Heart right ventricle (tissue), 16 donors: ENCODE measurements around the gene ERFL. TPM values are rescaled to one million over a fixed set of nuclear protein-coding genes. Genes with fewer than 3 reads are reported as not detected.

ENCODE experiments used
- ATAC-seq, 8 donors: fragments of 200-7000 bp; cut with Tn5 transposase; one replicate each; pipeline ENCODE4 v1.9.1; 2020; ENCODE audit warnings: mild to moderate bottlenecking in 8 of 8, moderate library complexity in 8 of 8, moderate number of reproducible peaks in 1 of 8
- DNase-seq, 2 donors: peaks; one replicate each; pipeline ENCODE4 v3.0.0-alpha.2; 2020
- H3K27ac ChIP-seq, 10 donors: fragments of 200-600 bp; sonication (generic) in 2 of 10; one replicate each; pipeline versions ENCODE4 v1.5.0 to v1.8.0; 2020 to 2022; ENCODE audit warnings: mild to moderate bottlenecking in 3 of 10
- H3K27me3 ChIP-seq, 7 donors: fragments of 200-600 bp; one replicate each; pipeline ENCODE4 v1.8.0; 2021 to 2022; ENCODE audit warnings: mild to moderate bottlenecking in 2 of 7
- H3K36me3 ChIP-seq, 9 donors: fragments of 200-600 bp; sonication (generic) in 1 of 9; one replicate each; pipeline versions ENCODE4 v1.5.0 to v1.8.0; 2020 to 2022; ENCODE audit warnings: mild to moderate bottlenecking in 2 of 9
- H3K4me1 ChIP-seq, 9 donors: fragments of 200-600 bp; sonication (generic) in 1 of 9; one replicate each; pipeline versions ENCODE4 v1.5.0 to v1.8.0; 2020 to 2022; ENCODE audit warnings: mild to moderate bottlenecking in 4 of 9
- H3K4me3 ChIP-seq, 10 donors: fragments of 200-600 bp; sonication (generic) in 2 of 10; one replicate each; pipeline versions ENCODE4 v1.5.0 to v1.8.0; 2020 to 2022; ENCODE audit warnings: mild to moderate bottlenecking in 7 of 10, moderate library complexity in 2 of 10
- H3K9me3 ChIP-seq, 11 donors: fragments of 200-600 bp in 10 of 11; sonication (generic) in 2 of 11; one replicate each; pipeline versions ENCODE4 v1.5.0 to v1.8.0; 2013 to 2022; ENCODE audit warnings: mild to moderate bottlenecking in 2 of 11, control low read depth in 1 of 11, moderate library complexity in 1 of 11
- WGBS, 2 donors: extraction: QIAGEN DNeasy Blood & Tissue Kit; methylation state at CpG; one replicate each; pipeline ENCODE4 v1.1.7; 2013; ENCODE audit warnings: inconsistent platforms in 1 of 2; 5-methylcytosine and 5-hydroxymethylcytosine counted together
- intact Hi-C, 10 donors: fragments of 100-400 bp; cut with DNase I; formaldehyde crosslinking; loops; one replicate each; pipeline versions ENCODE4 v1.11.1 to v1.14.2; 2022
- polyA plus RNA-seq, 2 donors: library from polyadenylated mRNA; stranded (reverse); fragments of 200-250 nt; gene quantifications; one replicate each; pipeline ENCODE4 v1.2.3, GENCODE V29; 2013
- total RNA-seq, 10 donors: library from RNA; stranded (reverse); fragmentation: NEBNext Ultra II Directional in 3 of 10; extraction: Animal tissue kit (Norgen Biotek cat#: 25700) in 3 of 10; gene quantifications; one replicate each; pipeline versions ENCODE4 v1.2.1 to v1.2.4, GENCODE V29; 2021 to 2023
- TF ChIP-seq, protein P1 (sequence below), 9 donors: fragments of 200-600 bp; sonication (generic) in 2 of 9; IDR thresholded peaks; one replicate each; pipeline versions ENCODE4 v1.5.0 to v1.8.0; 2021 to 2022; ENCODE audit warnings: antibody characterized with exemption in 9 of 9, mild to moderate bottlenecking in 5 of 9, moderate library complexity in 1 of 9
- donor health status: Arrhythmogenic right ventricular cardiomyopathy.
- donor health status: ischemic (EF 13 %, LVEDD 7.1; RV severe dilation, severe dysfunction).
- donor health status: healthy with polysubstance abuse.
- donor health status: DM: no; HTN: yes; CAD: no.
- donor health status: DM: no; HTN: no; CAD: no.
- donor health status: ischemic (EF 25% LVEDD 6.9; RV normal size, moderate dysfunction).
- donor health status: ischemic (EF 25% LVEDD 5.7; RV mildly dilated, moderate dysfunction).
- donor health status: healthy.
- donor health status: DM: yes; HTN: yes; CAD: no.
- donor health status: Ischemic cardiomyopathy.
- donor health status: ischemic (EF 35%, LVEDD 5.7; RV mildly dilated, moderate dysfunction).
- donor health status: nonischemic (EF 11% LVEDD 7.7; RV severe dilation, severe dysfunction).
- donor health status: DM: yes; HTN: yes; CAD: no.
- donor health status: PGD.
- donor health status: ischemic (EF 29% LVEDD 5.4; RV normal size, mild dysfunction).
- donor health status: nonischemic (EF 23%, LVEDD 6.1; RV moderate dilation, normal function).

The ERFL gene
- total and polyA plus RNA-seq, 12 donors = 0.04 to 0.22 (median 0.13) TPM; not detected in 7

DNA sequence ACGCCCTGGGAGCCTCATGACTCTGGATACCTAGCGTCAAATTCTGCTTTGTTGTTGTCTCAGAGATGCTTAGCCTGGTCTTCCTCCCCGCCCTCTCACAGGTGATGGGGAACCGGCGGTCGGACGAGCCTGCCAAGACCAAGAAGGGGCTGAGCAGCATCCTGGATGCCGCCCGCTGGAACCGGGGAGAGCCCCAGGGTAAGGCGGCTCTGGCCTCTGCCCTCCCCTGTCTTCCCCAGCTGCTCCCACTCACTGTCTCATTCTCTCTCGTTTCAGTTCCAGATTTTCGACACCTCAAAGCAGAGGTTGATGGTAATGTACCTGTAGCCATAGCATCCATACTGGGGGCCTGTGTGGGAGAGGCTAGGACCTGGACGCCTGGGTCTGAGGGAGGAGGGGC, 33.9 kb downstream of the ERFL start:
- Histone ChIP-seq H3K27ac (no peak overlapping the region), H3K4me1 (peaks cover 0 to 8% (median 0%) of the 10 kb centered on the region in 9 donors), H3K27me3 (no peaks in the 10 kb centered on the region), H3K4me3 (no peak overlapping the region), H3K36me3 (peaks cover 0 to 84% (median 48%) of the 10 kb centered on the region in 9 donors), H3K9me3 (no peaks in the 10 kb centered on the region)
- intact Hi-C loops = no loop called here
- ATAC-seq (no peak), DNase-seq (no peak)
- WGBS, 2 donors = 82 to 83% methylated on average over 14 of the region's 14 CpGs
- TF ChIP-seq, protein P1, sequence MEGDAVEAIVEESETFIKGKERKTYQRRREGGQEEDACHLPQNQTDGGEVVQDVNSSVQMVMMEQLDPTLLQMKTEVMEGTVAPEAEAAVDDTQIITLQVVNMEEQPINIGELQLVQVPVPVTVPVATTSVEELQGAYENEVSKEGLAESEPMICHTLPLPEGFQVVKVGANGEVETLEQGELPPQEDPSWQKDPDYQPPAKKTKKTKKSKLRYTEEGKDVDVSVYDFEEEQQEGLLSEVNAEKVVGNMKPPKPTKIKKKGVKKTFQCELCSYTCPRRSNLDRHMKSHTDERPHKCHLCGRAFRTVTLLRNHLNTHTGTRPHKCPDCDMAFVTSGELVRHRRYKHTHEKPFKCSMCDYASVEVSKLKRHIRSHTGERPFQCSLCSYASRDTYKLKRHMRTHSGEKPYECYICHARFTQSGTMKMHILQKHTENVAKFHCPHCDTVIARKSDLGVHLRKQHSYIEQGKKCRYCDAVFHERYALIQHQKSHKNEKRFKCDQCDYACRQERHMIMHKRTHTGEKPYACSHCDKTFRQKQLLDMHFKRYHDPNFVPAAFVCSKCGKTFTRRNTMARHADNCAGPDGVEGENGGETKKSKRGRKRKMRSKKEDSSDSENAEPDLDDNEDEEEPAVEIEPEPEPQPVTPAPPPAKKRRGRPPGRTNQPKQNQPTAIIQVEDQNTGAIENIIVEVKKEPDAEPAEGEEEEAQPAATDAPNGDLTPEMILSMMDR (IDR thresholded peaks at IDR 0.05) = no peak

DNA sequence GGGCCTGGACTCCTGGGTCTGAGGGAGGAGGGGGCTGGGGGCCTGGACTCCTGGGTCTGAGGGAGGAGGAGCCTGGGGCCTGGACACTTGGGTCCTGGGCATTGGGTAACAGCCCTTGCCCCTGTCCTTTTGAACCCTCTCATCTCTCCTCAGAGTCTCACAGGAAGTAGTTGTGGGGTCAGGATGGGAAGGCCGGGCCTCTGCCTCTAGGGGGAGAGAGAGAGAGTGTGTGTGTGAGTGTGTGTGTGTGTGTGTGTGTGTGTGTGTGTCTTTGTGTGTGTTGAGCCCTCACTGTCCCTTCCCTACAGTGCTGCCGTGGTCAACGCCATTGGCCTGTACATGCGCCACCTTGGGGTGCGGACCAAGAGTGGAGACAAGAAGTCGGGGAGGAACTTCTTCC, 34.4 kb downstream of the ERFL start:
- DNase-seq (no peak), ATAC-seq (no peak)
- intact Hi-C loops = no loop called here
- H3K27ac ChIP-seq = no peak overlapping the region
- H3K4me1 ChIP-seq = peaks cover 0 to 11% (median 0%) of the 10 kb centered on the region in 9 donors
- H3K4me3 ChIP-seq = no peak overlapping the region
- TF ChIP-seq, protein P1 (IDR thresholded peaks at IDR 0.05) = no peak
- WGBS, 2 donors = 73 to 84% methylated on average over 6 of the region's 6 CpGs
- peaks cover 0 to 84% (median 43%) of the 10 kb centered on the region in 9 donors for H3K36me3 ChIP-seq
- no peaks in the 10 kb centered on the region for H3K27me3 ChIP-seq
- no peaks in the 10 kb centered on the region for H3K9me3 ChIP-seq

DNA sequence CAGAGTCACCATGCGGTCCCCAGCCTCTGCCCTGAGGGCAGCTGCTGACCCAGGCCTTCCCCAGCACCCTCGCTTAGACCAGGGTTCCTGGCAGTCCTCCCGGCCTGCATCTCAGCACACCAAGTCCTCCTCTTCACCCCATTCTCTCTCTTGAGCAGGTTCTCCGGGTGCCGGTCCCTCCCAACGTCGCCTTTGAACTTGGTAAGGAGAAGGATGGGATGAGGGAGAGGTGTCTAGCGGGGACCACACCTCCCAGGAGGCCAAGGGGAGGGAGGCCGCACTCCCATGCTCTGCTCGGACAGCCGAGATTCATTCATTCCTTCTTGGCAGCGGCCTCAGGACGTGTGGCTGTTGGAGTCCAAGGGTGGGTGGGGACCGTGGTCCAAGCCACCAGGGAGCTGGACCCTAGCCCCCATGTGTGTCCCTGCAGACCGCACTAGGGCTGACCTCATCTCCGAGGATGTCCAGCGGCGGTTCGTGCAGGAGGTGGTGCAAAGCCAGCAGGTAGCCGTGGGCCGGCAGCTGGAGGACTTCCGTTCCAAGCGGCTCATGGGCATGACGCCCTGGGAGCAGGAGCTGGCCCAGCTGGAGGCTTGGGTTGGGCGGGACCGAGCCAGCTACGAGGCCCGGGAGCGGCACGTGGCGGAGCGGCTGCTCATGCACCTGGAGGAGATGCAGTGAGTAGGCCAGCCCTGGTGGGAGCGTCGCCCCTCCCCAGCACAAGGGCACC, 35.9 kb downstream of the ERFL start:
- H3K36me3 ChIP-seq = peaks cover 0 to 83% (median 30%) of the 10 kb centered on the region in 9 donors
- H3K4me3 ChIP-seq = no peak overlapping the region
- no peaks in the 10 kb centered on the region for H3K27me3 ChIP-seq
- no peak overlapping the region for H3K27ac ChIP-seq
- TF ChIP-seq, protein P1 (IDR thresholded peaks at IDR 0.05) = no peak
- ATAC-seq (peak in 1 of 8 donors; percentile 11), DNase-seq (no peak)
- no peaks in the 10 kb centered on the region for H3K9me3 ChIP-seq
- WGBS, 2 donors = 86 to 91% methylated on average over 34 of the region's 34 CpGs
- H3K4me1 ChIP-seq = peaks cover 0 to 25% (median 6%) of the 10 kb centered on the region in 9 donors
- intact Hi-C loops = no loop called here

DNA sequence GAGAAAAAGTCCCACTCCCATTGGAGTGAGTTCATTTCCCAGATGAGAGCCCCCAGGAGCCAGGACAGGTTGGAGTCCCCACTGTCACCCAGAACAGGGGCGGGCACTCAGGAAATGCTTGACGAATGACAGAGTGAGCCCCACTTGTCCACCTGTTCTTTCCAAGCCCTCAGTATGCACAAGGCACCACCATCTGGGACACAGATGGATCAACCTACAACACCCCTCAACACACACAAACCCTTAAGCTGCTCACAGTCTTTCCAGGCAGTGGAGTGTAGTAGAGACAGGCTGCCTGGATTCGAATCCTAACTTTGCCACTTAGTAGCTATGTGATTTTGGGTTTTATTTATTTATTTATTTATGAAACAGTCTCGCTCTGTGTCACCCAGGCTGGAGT, 37.3 kb downstream of the ERFL start:
- TF ChIP-seq, protein P1 (IDR thresholded peaks at IDR 0.05) = no peak
- intact Hi-C loops = no loop called here
- Histone ChIP-seq H3K27me3 (no peaks in the 10 kb centered on the region), H3K4me3 (no peak overlapping the region), H3K9me3 (no peaks in the 10 kb centered on the region), H3K36me3 (peaks cover 0 to 74% (median 25%) of the 10 kb centered on the region in 9 donors), H3K4me1 (peaks cover 0 to 39% (median 20%) of the 10 kb centered on the region in 9 donors), H3K27ac (no peak overlapping the region)
- no peak for ATAC-seq
- WGBS, 2 donors = 92 to 98% methylated on average over 4 of the region's 4 CpGs
- no peak for DNase-seq
